ENCODE results near the gene MOK.
A peak's percentile ranks its signal among the peaks of the same experiment; 100 is the strongest.
"Not testable (repeated sequence)": the region's sequence is repeated elsewhere in the genome, so short reads cannot be mapped to it uniquely, and the experiment has no call there.

MOK gene

GRCh38 chr14:102304611-102305506 is at the start of gene MOK:
MOK (minus strand) TSS chr14:102305164; CDS start chr14:102304968, 196 bp downstream.
- DNase-seq (ENCODE audit: low read depth), result peak; percentile 85
- H3K4me3 ChIP-seq (ENCODE audit: low read depth, low read length), result peak within 1 kb of the TSS; percentile 83
- TF ChIP-seq CTCF (IDR thresholded peaks at IDR 0.05; ENCODE audit: control insufficient read depth, extremely low read depth, insufficient read depth), result no peak

GRCh38 chr14:102353126-102353619 is 48.2 kb upstream of the MOK start:
- H3K4me3 ChIP-seq (ENCODE audit: low read depth, low read length), result no peak overlapping the region
- no peak for TF ChIP-seq CTCF (IDR thresholded peaks at IDR 0.05; ENCODE audit: control insufficient read depth, extremely low read depth, insufficient read depth)
- DNase-seq (ENCODE audit: low read depth), result no peak

GRCh38 chr14:102352213-102352612 is 47.2 kb upstream of the MOK start:
- H3K4me3 ChIP-seq (ENCODE audit: low read depth, low read length), result no peak overlapping the region
- no peak for DNase-seq (ENCODE audit: low read depth)
- TF ChIP-seq CTCF (IDR thresholded peaks at IDR 0.05; ENCODE audit: control insufficient read depth, extremely low read depth, insufficient read depth), result no peak

GRCh38 chr14:102351593-102351992 is 46.6 kb upstream of the MOK start:
- DNase-seq (ENCODE audit: low read depth); H3K4me3 ChIP-seq (ENCODE audit: low read depth, low read length): not testable (repeated sequence)

GRCh38 chr14:102351023-102351422 is 46.1 kb upstream of the MOK start:
- no peak for DNase-seq (ENCODE audit: low read depth)
- H3K4me3 ChIP-seq (ENCODE audit: low read depth, low read length), result no peak overlapping the region
- no peak for TF ChIP-seq CTCF (IDR thresholded peaks at IDR 0.05; ENCODE audit: control insufficient read depth, extremely low read depth, insufficient read depth)

GRCh38 chr14:102348376-102348775 is 43.4 kb upstream of the MOK start:
- no peak overlapping the region for H3K4me3 ChIP-seq (ENCODE audit: low read depth, low read length)
- no peak for TF ChIP-seq CTCF (IDR thresholded peaks at IDR 0.05; ENCODE audit: control insufficient read depth, extremely low read depth, insufficient read depth)
- DNase-seq (ENCODE audit: low read depth), result no peak

GRCh38 chr14:102346645-102347044 is 41.7 kb upstream of the MOK start:
- no peak for DNase-seq (ENCODE audit: low read depth)
- TF ChIP-seq CTCF (IDR thresholded peaks at IDR 0.05; ENCODE audit: control insufficient read depth, extremely low read depth, insufficient read depth), result no peak
- no peak overlapping the region for H3K4me3 ChIP-seq (ENCODE audit: low read depth, low read length)
